ENCODE results near the gene TRIM33. TPM values are rescaled to one million over a fixed set of nuclear protein-coding genes. Genes with fewer than 3 reads are reported as not detected.
"Not testable (repeated sequence)": the region's sequence is repeated elsewhere in the genome, so short reads cannot be mapped to it uniquely, and the experiment has no call there.

Gene TRIM33
- total RNA-seq, 2 experiments from 2014 or later, result 39.5 to 43.4 TPM

DNA sequence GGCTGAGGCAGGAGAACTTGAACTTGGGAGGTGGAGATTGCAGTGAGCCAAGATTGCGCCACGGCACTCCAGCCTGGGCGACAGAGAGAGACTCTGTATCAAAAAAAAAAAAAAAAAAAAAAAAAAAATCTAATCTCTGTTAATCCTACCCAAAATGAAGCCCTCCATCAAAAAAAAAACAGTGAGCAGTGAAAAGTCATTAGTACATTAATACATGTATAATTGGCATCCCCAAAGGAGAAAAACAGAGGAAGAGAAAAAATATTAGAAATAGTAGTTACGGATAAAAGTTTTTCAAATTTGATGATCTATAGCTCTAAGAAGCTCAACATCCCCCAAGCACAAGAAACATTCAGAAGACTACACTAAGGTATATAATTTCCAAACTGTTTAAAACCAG, 71.6 kb downstream of the TRIM33 start:
- peaks cover 7% of the 10 kb centered on the region for H3K4me1 Mint-ChIP-seq (ENCODE audit: low read depth)
- no peak overlapping the region for H3K27ac Mint-ChIP-seq
- CTCF ChIA-PET, result interaction anchor here (0.7 to 1.0 kb wide), 2 partner anchors 16 to 156 kb away, joined by 3 read pairs; no protein-coding TSS in a partner anchor
- ATAC-seq (no peak), DNase-seq (no peak)
- H3K36me3 Mint-ChIP-seq (ENCODE audit: low read depth), result peaks cover 25% of the 10 kb centered on the region
- no peaks in the 10 kb centered on the region for H3K27me3 Mint-ChIP-seq (ENCODE audit: low read depth)
- no peaks in the 10 kb centered on the region for H3K9me3 Mint-ChIP-seq (ENCODE audit: insufficient read depth)
- POLR2A ChIA-PET, result no interaction called here
- no peak overlapping the region for H3K4me3 Mint-ChIP-seq

GRCh38 chr1:114437812-114438211, 73.2 kb downstream of the TRIM33 start:
- H3K4me3 Mint-ChIP-seq, result no peak overlapping the region
- no peaks in the 10 kb centered on the region for H3K27me3 Mint-ChIP-seq (ENCODE audit: low read depth)
- POLR2A ChIA-PET, result no interaction called here
- H3K9me3 Mint-ChIP-seq (ENCODE audit: insufficient read depth), result no peaks in the 10 kb centered on the region
- CTCF ChIA-PET, result interaction anchor here (2.1 to 2.2 kb wide), 2 partner anchors 9 to 30 kb away, joined by 6 to 10 read pairs; no protein-coding TSS in a partner anchor
- peaks cover 2% of the 10 kb centered on the region for H3K4me1 Mint-ChIP-seq (ENCODE audit: low read depth)
- peaks cover 21% of the 10 kb centered on the region for H3K36me3 Mint-ChIP-seq (ENCODE audit: low read depth)
- DNase-seq, result no peak
- ATAC-seq, result no peak
- H3K27ac Mint-ChIP-seq, result no peak overlapping the region

DNA sequence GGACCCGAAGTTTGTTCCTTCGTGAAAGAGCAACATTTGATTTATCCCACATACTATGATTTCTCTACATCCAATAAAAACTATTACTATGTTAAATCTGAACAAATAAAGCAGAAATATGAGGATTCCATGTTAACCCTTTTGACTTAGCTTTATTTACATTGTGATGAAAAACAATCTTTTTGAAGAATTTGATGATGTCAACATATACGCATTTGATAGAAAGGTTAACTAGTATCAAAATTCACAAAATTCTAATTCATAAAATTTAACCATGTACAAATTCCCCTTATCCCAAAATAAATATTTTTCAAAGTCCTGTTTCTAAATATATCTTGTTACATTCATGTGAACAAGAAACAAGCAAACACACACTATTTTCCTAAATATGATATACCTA, 74.2 kb downstream of the TRIM33 start:
- no peak for ATAC-seq
- Mint-ChIP-seq H3K36me3 (ENCODE audit: low read depth) (peaks cover 21% of the 10 kb centered on the region), H3K27me3 (ENCODE audit: low read depth) (no peaks in the 10 kb centered on the region), H3K4me3 (no peak overlapping the region), H3K9me3 (ENCODE audit: insufficient read depth) (no peaks in the 10 kb centered on the region), H3K27ac (no peak overlapping the region), H3K4me1 (ENCODE audit: low read depth) (peaks cover 5% of the 10 kb centered on the region)
- CTCF ChIA-PET, result interaction anchor here (2.1 to 2.7 kb wide), 3 partner anchors 8 to 90 kb away, joined by 6 to 10 read pairs (median 7); no protein-coding TSS in a partner anchor
- POLR2A ChIA-PET, result no interaction called here
- no peak for DNase-seq

- POLR2A ChIA-PET, result no interaction called here
- ATAC-seq (no peak), DNase-seq (no peak)
- H3K27ac Mint-ChIP-seq, result no peak overlapping the region
- no peak overlapping the region for H3K4me3 Mint-ChIP-seq
- no peaks in the 10 kb centered on the region for H3K9me3 Mint-ChIP-seq (ENCODE audit: insufficient read depth)
- peaks cover 10% of the 10 kb centered on the region for H3K4me1 Mint-ChIP-seq (ENCODE audit: low read depth)
- H3K36me3 Mint-ChIP-seq (ENCODE audit: low read depth), result peaks cover 21% of the 10 kb centered on the region
- no peaks in the 10 kb centered on the region for H3K27me3 Mint-ChIP-seq (ENCODE audit: low read depth)
- CTCF ChIA-PET, result interaction anchor here (2.7 kb wide), 1 partner anchor 88 kb away, joined by 7 read pairs; no protein-coding TSS in a partner anchor
Observed at GRCh38 chr1:114435088-114435715, 75.8 kb downstream of the TRIM33 start.

- CTCF ChIA-PET, result interaction anchor here (0.6 to 1.3 kb wide), 3 partner anchors 10 to 452 kb away, joined by 3 read pairs; partner anchors contain the start of gene OLFML3
- no peak for DNase-seq
- POLR2A ChIA-PET, result no interaction called here
- ATAC-seq, result no peak
- Mint-ChIP-seq H3K27me3 (ENCODE audit: low read depth) (no peaks in the 10 kb centered on the region), H3K36me3 (ENCODE audit: low read depth) (peaks cover 23% of the 10 kb centered on the region), H3K9me3 (ENCODE audit: insufficient read depth) (no peaks in the 10 kb centered on the region), H3K27ac (no peak overlapping the region), H3K4me3 (no peak overlapping the region), H3K4me1 (ENCODE audit: low read depth) (peaks cover 10% of the 10 kb centered on the region)
Observed at GRCh38 chr1:114431026-114431425, 80.0 kb downstream of the TRIM33 start.

GRCh38 chr1:114428083-114428754, 82.8 kb downstream of the TRIM33 start:
- H3K9me3 Mint-ChIP-seq (ENCODE audit: insufficient read depth), result no peaks in the 10 kb centered on the region
- H3K4me1 Mint-ChIP-seq (ENCODE audit: low read depth), result peaks cover 8% of the 10 kb centered on the region

GRCh38 chr1:114427612-114428011, 83.4 kb downstream of the TRIM33 start:
- ChIA-PET POLR2A (interaction anchor here (0.7 kb wide), 1 partner anchor 322 kb away, joined by 3 read pairs; no protein-coding TSS in a partner anchor), CTCF (interaction anchor here (0.8 to 6.1 kb wide), 16 partner anchors 8 to 206 kb away, joined by 3 to 51 read pairs (median 4); partner anchors contain the start of gene TRIM33)
- H3K4me3 Mint-ChIP-seq, result no peak overlapping the region
- no peak overlapping the region for H3K27ac Mint-ChIP-seq
- DNase-seq (no peak), ATAC-seq (no peak)
- no peaks in the 10 kb centered on the region for H3K9me3 Mint-ChIP-seq (ENCODE audit: insufficient read depth)
- no peaks in the 10 kb centered on the region for H3K27me3 Mint-ChIP-seq (ENCODE audit: low read depth)
- peaks cover 8% of the 10 kb centered on the region for H3K4me1 Mint-ChIP-seq (ENCODE audit: low read depth)
- H3K36me3 Mint-ChIP-seq (ENCODE audit: low read depth), result peaks cover 33% of the 10 kb centered on the region

More at GRCh38 chr1:114428083-114428754, 82.8 kb downstream of the TRIM33 start:
- ChIA-PET CTCF (interaction anchor here (0.6 to 6.1 kb wide), 22 partner anchors 9 to 719 kb away, joined by 3 to 51 read pairs (median 4); partner anchors contain the start of gene TRIM33), POLR2A (interaction anchor here (0.5 to 0.7 kb wide), 3 partner anchors 98 to 1042 kb away, joined by 3 to 5 read pairs (median 3); no protein-coding TSS in a partner anchor)
- ATAC-seq, result no peak
- H3K27ac Mint-ChIP-seq, result no peak overlapping the region
- H3K36me3 Mint-ChIP-seq (ENCODE audit: low read depth), result peaks cover 34% of the 10 kb centered on the region
- peak; percentile 22 for DNase-seq
- H3K27me3 Mint-ChIP-seq (ENCODE audit: low read depth), result no peaks in the 10 kb centered on the region
- H3K4me3 Mint-ChIP-seq, result no peak overlapping the region

- Mint-ChIP-seq H3K4me3 (no peak overlapping the region), H3K36me3 (ENCODE audit: low read depth) (peaks cover 61% of the 10 kb centered on the region), H3K9me3 (ENCODE audit: insufficient read depth) (no peaks in the 10 kb centered on the region), H3K27ac (no peak overlapping the region), H3K4me1 (ENCODE audit: low read depth) (no peaks in the 10 kb centered on the region), H3K27me3 (ENCODE audit: low read depth) (no peaks in the 10 kb centered on the region)
- ATAC-seq (no peak), DNase-seq (no peak)
- ChIA-PET POLR2A (no interaction called here), CTCF (interaction anchor here (0.7 to 6.1 kb wide), 3 partner anchors 15 to 444 kb away, joined by 3 to 51 read pairs (median 3); partner anchors contain the start of gene OLFML3)
Observed at GRCh38 chr1:114423455-114423854, 87.5 kb downstream of the TRIM33 start.

- H3K27me3 Mint-ChIP-seq (ENCODE audit: low read depth); DNase-seq; H3K4me1 Mint-ChIP-seq (ENCODE audit: low read depth); H3K4me3 Mint-ChIP-seq; H3K27ac Mint-ChIP-seq; H3K9me3 Mint-ChIP-seq (ENCODE audit: insufficient read depth); POLR2A ChIA-PET; ATAC-seq: not testable (repeated sequence)
- CTCF ChIA-PET, result interaction anchor here (1.4 kb wide), 1 partner anchor 9 kb away, joined by 4 read pairs; no protein-coding TSS in a partner anchor
- peaks cover 61% of the 10 kb centered on the region for H3K36me3 Mint-ChIP-seq (ENCODE audit: low read depth)
Observed at GRCh38 chr1:114418948-114419347, 92.1 kb downstream of the TRIM33 start.

- Mint-ChIP-seq H3K27ac (peak overlapping the region; percentile 39), H3K27me3 (ENCODE audit: low read depth) (no peaks in the 10 kb centered on the region), H3K4me3 (no peak overlapping the region), H3K9me3 (ENCODE audit: insufficient read depth) (no peaks in the 10 kb centered on the region), H3K4me1 (ENCODE audit: low read depth) (no peaks in the 10 kb centered on the region), H3K36me3 (ENCODE audit: low read depth) (peaks cover 59% of the 10 kb centered on the region)
- DNase-seq, result no peak
- ATAC-seq, result no peak
- ChIA-PET POLR2A (no interaction called here), CTCF (no interaction called here)
Observed at GRCh38 chr1:114397601-114398000, 113.4 kb downstream of the TRIM33 start.

DNA sequence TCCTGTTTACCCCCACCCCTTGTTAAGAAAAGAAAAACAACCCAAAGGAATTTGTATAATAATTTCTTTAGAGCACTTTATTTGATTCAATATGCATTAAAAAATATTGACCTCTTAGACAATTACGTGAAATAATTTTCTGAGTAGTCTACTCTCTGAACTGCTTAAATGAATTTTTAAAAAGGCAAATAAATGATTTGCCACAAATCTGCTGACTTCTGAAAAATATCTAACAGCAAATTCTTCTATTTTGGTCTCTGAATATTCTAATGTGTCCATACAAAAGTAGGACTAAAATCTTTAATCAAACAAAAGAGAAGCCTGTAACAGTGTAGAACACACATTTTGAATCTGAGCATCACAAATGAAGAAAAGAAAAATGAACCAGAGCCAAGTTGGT, 115.1 kb downstream of the TRIM33 start:
- peaks cover 65% of the 10 kb centered on the region for H3K36me3 Mint-ChIP-seq (ENCODE audit: low read depth)
- DNase-seq, result no peak
- no peaks in the 10 kb centered on the region for H3K27me3 Mint-ChIP-seq (ENCODE audit: low read depth)
- ChIA-PET CTCF (no interaction called here), POLR2A (no interaction called here)
- no peak overlapping the region for H3K4me3 Mint-ChIP-seq
- no peaks in the 10 kb centered on the region for H3K4me1 Mint-ChIP-seq (ENCODE audit: low read depth)
- ATAC-seq, result no peak
- no peaks in the 10 kb centered on the region for H3K9me3 Mint-ChIP-seq (ENCODE audit: insufficient read depth)
- no peak overlapping the region for H3K27ac Mint-ChIP-seq

GRCh38 chr1:114390960-114391359, 120.0 kb downstream of the TRIM33 start:
- peaks cover 8% of the 10 kb centered on the region for H3K9me3 Mint-ChIP-seq (ENCODE audit: insufficient read depth)
- H3K4me1 Mint-ChIP-seq (ENCODE audit: low read depth), result no peaks in the 10 kb centered on the region
- H3K27me3 Mint-ChIP-seq (ENCODE audit: low read depth), result no peaks in the 10 kb centered on the region
- no peak overlapping the region for H3K27ac Mint-ChIP-seq
- peaks cover 48% of the 10 kb centered on the region for H3K36me3 Mint-ChIP-seq (ENCODE audit: low read depth)
- CTCF ChIA-PET, result interaction anchor here (1.5 kb wide), 1 partner anchor 44 kb away, joined by 7 read pairs; no protein-coding TSS in a partner anchor
- no peak for DNase-seq
- POLR2A ChIA-PET, result no interaction called here
- H3K4me3 Mint-ChIP-seq, result no peak overlapping the region
- ATAC-seq, result no peak

Measured in activated CD8-positive, alpha-beta T cell treated with anti-CD3 and anti-CD28 coated beads, Interleukin-2, amount 10 ng/mL, durations not matched to agents 7 days and 5 days (primary cell).